GM12875 (cell line): ENCODE results near the gene SRY.

Experiments
- H3K4me3 ChIP-seq: one replicate; pipeline ENCODE4 v1.5.1; 2011; ENCODE audit warnings: low read depth, low read length, control low read depth
- TF ChIP-seq, protein P1 (sequence below): IDR thresholded peaks from 2 replicates; pipeline ENCODE4 v1.5.1; 2011; ENCODE audit warnings: low read depth, mild to moderate bottlenecking, control low read depth, inconsistent platforms, low read length, moderate library complexity, borderline replicate concordance; ENCODE audit not compliant: insufficient read depth

Gene SRY

DNA sequence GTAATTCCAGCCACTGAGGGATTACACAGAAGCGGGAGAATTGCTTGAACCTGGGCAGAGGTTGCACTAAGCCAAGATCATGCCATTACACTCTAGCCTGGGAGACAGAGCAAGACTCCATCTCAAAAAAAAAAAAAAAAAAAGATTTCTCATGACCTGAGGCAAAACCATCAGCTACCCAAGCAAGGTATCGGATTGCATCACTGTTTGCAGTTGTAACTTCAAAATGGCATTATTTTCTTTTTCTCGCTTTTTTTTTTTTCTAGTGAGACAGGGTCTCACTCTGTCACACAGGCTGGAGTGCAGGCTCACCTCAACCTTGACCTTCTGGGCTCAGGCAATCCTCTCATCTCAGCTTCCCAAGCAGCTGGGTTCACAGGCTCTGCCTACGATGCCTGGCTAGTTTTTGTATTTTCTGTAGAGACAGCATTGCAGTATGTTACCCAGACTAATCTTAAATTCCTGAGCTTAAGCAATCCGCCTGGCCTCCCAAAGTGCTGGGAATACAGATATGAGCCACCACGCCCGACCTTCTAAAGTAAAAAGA is 9.6 kb upstream of the SRY start:
- TF ChIP-seq, protein P1, sequence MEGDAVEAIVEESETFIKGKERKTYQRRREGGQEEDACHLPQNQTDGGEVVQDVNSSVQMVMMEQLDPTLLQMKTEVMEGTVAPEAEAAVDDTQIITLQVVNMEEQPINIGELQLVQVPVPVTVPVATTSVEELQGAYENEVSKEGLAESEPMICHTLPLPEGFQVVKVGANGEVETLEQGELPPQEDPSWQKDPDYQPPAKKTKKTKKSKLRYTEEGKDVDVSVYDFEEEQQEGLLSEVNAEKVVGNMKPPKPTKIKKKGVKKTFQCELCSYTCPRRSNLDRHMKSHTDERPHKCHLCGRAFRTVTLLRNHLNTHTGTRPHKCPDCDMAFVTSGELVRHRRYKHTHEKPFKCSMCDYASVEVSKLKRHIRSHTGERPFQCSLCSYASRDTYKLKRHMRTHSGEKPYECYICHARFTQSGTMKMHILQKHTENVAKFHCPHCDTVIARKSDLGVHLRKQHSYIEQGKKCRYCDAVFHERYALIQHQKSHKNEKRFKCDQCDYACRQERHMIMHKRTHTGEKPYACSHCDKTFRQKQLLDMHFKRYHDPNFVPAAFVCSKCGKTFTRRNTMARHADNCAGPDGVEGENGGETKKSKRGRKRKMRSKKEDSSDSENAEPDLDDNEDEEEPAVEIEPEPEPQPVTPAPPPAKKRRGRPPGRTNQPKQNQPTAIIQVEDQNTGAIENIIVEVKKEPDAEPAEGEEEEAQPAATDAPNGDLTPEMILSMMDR = no peak
- H3K4me3 ChIP-seq = no peak overlapping the region

DNA sequence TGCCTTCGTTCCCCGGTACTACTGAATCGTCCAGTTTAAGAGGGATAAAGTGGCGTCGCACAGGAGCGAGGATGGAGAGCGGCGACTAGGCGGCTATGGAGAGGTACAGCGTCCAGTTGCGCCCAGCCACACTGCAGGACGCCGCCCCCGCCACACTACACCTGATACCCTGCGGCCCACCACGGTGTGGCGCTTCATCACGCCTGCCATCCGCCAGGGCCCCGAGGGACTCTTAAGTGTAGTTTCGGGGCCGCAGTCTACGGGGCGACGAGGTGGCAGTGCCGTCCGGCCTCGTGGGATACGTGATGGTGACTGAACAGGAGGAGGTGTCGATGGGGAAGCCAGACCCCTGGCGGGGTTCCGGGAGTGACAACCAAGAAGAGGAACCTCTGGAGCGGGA is 2.3 kb upstream of the SRY start:
- H3K4me3 ChIP-seq = no peak overlapping the region
- TF ChIP-seq, protein P1 = no peak

DNA sequence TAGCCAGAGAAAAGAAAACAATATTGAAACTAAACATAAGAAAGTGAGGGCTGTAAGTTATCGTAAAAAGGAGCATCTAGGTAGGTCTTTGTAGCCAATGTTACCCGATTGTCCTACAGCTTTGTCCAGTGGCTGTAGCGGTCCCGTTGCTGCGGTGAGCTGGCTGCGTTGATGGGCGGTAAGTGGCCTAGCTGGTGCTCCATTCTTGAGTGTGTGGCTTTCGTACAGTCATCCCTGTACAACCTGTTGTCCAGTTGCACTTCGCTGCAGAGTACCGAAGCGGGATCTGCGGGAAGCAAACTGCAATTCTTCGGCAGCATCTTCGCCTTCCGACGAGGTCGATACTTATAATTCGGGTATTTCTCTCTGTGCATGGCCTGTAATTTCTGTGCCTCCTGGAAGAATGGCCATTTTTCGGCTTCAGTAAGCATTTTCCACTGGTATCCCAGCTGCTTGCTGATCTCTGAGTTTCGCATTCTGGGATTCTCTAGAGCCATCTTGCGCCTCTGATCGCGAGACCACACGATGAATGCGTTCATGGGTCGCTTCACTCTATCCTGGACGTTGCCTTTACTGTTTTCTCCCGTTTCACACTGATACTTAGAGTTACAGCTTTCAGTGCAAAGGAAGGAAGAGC is 488 bp downstream of the SRY start:
- TF ChIP-seq, protein P1 = no peak
- H3K4me3 ChIP-seq = no peak overlapping the region
